ENCODE results near the gene IL13RA1. TPM values are rescaled to one million over a fixed set of nuclear protein-coding genes. Genes with fewer than 3 reads are reported as not detected.
A peak's percentile ranks its signal among the peaks of the same experiment; 100 is the strongest.

IL13RA1 gene
- 100 to 1,000 TPM in 1 of 2 donors, 10 to 100 TPM in 1; 52.8 to 119 TPM for total RNA-seq

GRCh38 chrX:118726887-118727685 lies at the start of gene IL13RA1:
TSS of gene IL13RA1 (plus strand) at chrX:118727606. CDS start at chrX:118727639, 33 bp downstream.
- Histone ChIP-seq H3K4me1 (no peaks in the 10 kb centered on the region), H3K27me3 (no peaks in the 10 kb centered on the region), H3K9ac (ENCODE audit: low read depth in 2 of 2, low read length in 2 of 2) (peak within 1 kb of the TSS; percentile 77 to 81), H3K4me3 (peak within 1 kb of the TSS; percentile 56), H3K27ac (peak within 1 kb of the TSS; percentile 90), H3K9me3 (no peaks in the 10 kb centered on the region), H3K36me3 (no peaks in the 10 kb centered on the region)
- TF ChIP-seq CTCF (IDR thresholded peaks at IDR 0.05) = no peak
- DNase-seq = peak; percentile 77
- intact Hi-C loops (cut with DNase I) = no loop called here

- DNase-seq = no peak
- Histone ChIP-seq H3K4me3 (no peak overlapping the region), H3K36me3 (no peaks in the 10 kb centered on the region), H3K4me1 (no peaks in the 10 kb centered on the region), H3K9ac (ENCODE audit: low read depth in 2 of 2, low read length in 2 of 2) (no peak overlapping the region), H3K27me3 (no peaks in the 10 kb centered on the region), H3K27ac (no peak overlapping the region), H3K9me3 (no peaks in the 10 kb centered on the region)
- intact Hi-C loops (cut with DNase I) = no loop called here
- TF ChIP-seq CTCF (IDR thresholded peaks at IDR 0.05) = no peak
Measured at GRCh38 chrX:118679290-118679689, 48.1 kb upstream of the IL13RA1 start.

GRCh38 chrX:118682258-118683014 lies 45.0 kb upstream of the IL13RA1 start:
- H3K4me3 ChIP-seq = no peak overlapping the region
- H3K9me3 ChIP-seq = no peaks in the 10 kb centered on the region
- H3K27ac ChIP-seq = no peak overlapping the region
- DNase-seq = no peak
- TF ChIP-seq CTCF (IDR thresholded peaks at IDR 0.05) = no peak
- no peak overlapping the region for H3K9ac ChIP-seq (ENCODE audit: low read depth in 2 of 2, low read length in 2 of 2)
- no peaks in the 10 kb centered on the region for H3K36me3 ChIP-seq
- no peaks in the 10 kb centered on the region for H3K4me1 ChIP-seq
- intact Hi-C loops (cut with DNase I) = no loop called here
- no peaks in the 10 kb centered on the region for H3K27me3 ChIP-seq

GRCh38 chrX:118685393-118685792 lies 42.0 kb upstream of the IL13RA1 start:
- intact Hi-C loops (cut with DNase I) = no loop called here
- Histone ChIP-seq H3K36me3 (no peaks in the 10 kb centered on the region), H3K9ac (ENCODE audit: low read depth in 2 of 2, low read length in 2 of 2) (no peak overlapping the region), H3K4me1 (no peaks in the 10 kb centered on the region), H3K4me3 (no peak overlapping the region), H3K9me3 (no peaks in the 10 kb centered on the region), H3K27ac (no peak overlapping the region), H3K27me3 (no peaks in the 10 kb centered on the region)
- no peak for DNase-seq
- TF ChIP-seq CTCF (IDR thresholded peaks at IDR 0.05) = no peak

GRCh38 chrX:118688935-118689334 lies 38.5 kb upstream of the IL13RA1 start:
- Histone ChIP-seq H3K9ac (ENCODE audit: low read depth in 2 of 2, low read length in 2 of 2) (no peak overlapping the region), H3K27ac (no peak overlapping the region), H3K36me3 (no peaks in the 10 kb centered on the region), H3K4me3 (no peak overlapping the region), H3K4me1 (no peaks in the 10 kb centered on the region), H3K27me3 (no peaks in the 10 kb centered on the region), H3K9me3 (no peaks in the 10 kb centered on the region)
- no peak for DNase-seq
- intact Hi-C loops (cut with DNase I) = no loop called here
- no peak for TF ChIP-seq CTCF (IDR thresholded peaks at IDR 0.05)

Data from colonic mucosa (tissue), 4 donors.